T47D (cell line): Measurements from ENCODE around the gene ISM1.

Source experiments
- DNase-seq, 2 experiments: peaks; one replicate each; pipeline versions ENCODE4 v3.0.0 to v3.0.0-alpha.2; 2011 to 2012; ENCODE audit warnings: low read depth in 1 of 2, low spot score in 1 of 2
- JUND ChIP-seq: IDR thresholded peaks from 2 replicates; pipeline ENCODE4 v1.6.1; 2012; ENCODE audit warnings: low read depth
- in situ Hi-C: cut with HindIII; loops from 2 replicates; pipeline ENCODE4 v1.10.0; 2016; ENCODE audit warnings: low sequenced_read_pairs, low pct_unique_long_range_greater_than_20kb

The ISM1 gene

GRCh38 chr20:13321416-13321815, 100.3 kb downstream of the ISM1 start:
- no peak for DNase-seq
- no peak for TF ChIP-seq JUND
- in situ Hi-C loops, result no loop called here

GRCh38 chr20:13322198-13322597, 101.1 kb downstream of the ISM1 start:
- in situ Hi-C loops, result no loop called here
- TF ChIP-seq JUND, result no peak
- no peak for DNase-seq

GRCh38 chr20:13322621-13323020, 101.5 kb downstream of the ISM1 start:
- no peak for TF ChIP-seq JUND
- no peak for DNase-seq
- in situ Hi-C loops, result no loop called here

- TF ChIP-seq JUND, result no peak
- in situ Hi-C loops, result no loop called here
- peak in 1 of 2 experiments; percentile 53 for DNase-seq
Observed at GRCh38 chr20:13325033-13325432, 104.0 kb downstream of the ISM1 start.

GRCh38 chr20:13325796-13326340, 104.8 kb downstream of the ISM1 start:
- no peak for TF ChIP-seq JUND

GRCh38 chr20:13331536-13331935, 110.5 kb downstream of the ISM1 start:
- DNase-seq, result no peak
- in situ Hi-C loops, result no loop called here
- TF ChIP-seq JUND, result no peak

More at GRCh38 chr20:13325796-13326340, 104.8 kb downstream of the ISM1 start:
- no peak for DNase-seq
- in situ Hi-C loops, result no loop called here

- no peak for TF ChIP-seq JUND
- DNase-seq, result no peak
- in situ Hi-C loops, result no loop called here
Observed at GRCh38 chr20:13333036-13333435, 112.0 kb downstream of the ISM1 start.

- TF ChIP-seq JUND, result no peak
- DNase-seq, result no peak
- in situ Hi-C loops, result no loop called here
Observed at GRCh38 chr20:13333793-13334192, 112.7 kb downstream of the ISM1 start.

- TF ChIP-seq JUND, result no peak
- no peak for DNase-seq
- in situ Hi-C loops, result no loop called here
Observed at GRCh38 chr20:13336308-13337089, 115.4 kb downstream of the ISM1 start.

GRCh38 chr20:13337090-13337784, 116.2 kb downstream of the ISM1 start:
- in situ Hi-C loops, result no loop called here
- no peak for TF ChIP-seq JUND

GRCh38 chr20:13338097-13338661, 117.1 kb downstream of the ISM1 start:
- DNase-seq, result no peak
- no peak for TF ChIP-seq JUND
- in situ Hi-C loops, result no loop called here

More at GRCh38 chr20:13337090-13337784, 116.2 kb downstream of the ISM1 start:
- DNase-seq, result no peak

- no peak for TF ChIP-seq JUND
- DNase-seq, result no peak
- in situ Hi-C loops, result no loop called here
Observed at GRCh38 chr20:13338999-13339411, 117.9 kb downstream of the ISM1 start.

GRCh38 chr20:13340088-13340487, 119.0 kb downstream of the ISM1 start:
- no peak for DNase-seq
- TF ChIP-seq JUND, result no peak
- in situ Hi-C loops, result no loop called here
